ENCODE results near the gene TAF1B.
"Not testable (repeated sequence)": the region's sequence is repeated elsewhere in the genome, so short reads cannot be mapped to it uniquely, and the experiment has no call there.

TAF1B gene

DNA sequence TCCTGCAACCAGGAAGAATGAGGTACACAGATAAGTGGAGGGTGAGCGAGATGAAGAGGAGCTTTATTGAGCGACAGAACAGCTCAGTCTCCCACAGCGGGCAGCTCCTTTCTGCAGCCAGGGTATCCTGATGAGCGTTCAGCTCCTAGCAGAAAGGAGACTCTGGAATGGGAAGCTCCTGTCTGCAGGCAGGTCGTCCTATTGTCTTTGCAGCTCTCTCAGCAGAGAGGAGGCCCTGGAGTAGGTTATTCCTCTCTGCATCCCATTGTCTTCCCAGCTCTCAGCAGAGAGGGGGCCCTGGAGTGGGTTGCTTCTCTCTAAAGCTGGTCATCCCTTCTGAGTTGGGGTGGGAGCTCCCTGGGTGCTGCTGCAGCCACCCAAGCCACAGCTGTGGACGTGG lies 41.2 kb downstream of the TAF1B start:
- DNase-seq (ENCODE audit: low read depth in 2 of 2) = no peak

GRCh38 chr2:9885036-9885684 lies 41.9 kb downstream of the TAF1B start:
- no peak for DNase-seq (ENCODE audit: low read depth in 2 of 2)

- no peak for DNase-seq (ENCODE audit: low read depth in 2 of 2)
Measured at GRCh38 chr2:9887513-9887912, 44.2 kb downstream of the TAF1B start.

DNA sequence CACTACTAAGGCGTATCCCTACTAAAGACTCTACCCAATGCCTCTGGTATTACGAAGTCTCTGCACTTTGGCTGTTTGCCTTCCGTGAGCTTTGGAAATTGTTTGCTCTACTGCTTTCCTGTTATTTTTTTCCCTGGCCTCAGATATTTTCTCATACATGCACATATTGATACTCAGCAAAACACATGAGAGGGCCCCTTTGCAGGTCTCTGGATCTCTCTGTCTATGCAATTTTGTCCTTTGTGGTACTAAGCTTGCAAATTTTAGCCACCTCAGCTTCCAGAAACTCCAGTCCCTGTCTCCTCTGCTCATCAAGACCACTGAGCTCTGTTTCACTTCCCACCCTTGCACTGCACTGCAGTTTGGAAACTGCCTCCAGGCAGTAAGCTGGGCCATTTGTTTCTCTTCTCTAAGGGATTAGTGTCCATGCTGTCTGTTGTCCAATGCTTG lies 46.6 kb downstream of the TAF1B start:
- DNase-seq (ENCODE audit: low read depth in 2 of 2) = no peak

DNA sequence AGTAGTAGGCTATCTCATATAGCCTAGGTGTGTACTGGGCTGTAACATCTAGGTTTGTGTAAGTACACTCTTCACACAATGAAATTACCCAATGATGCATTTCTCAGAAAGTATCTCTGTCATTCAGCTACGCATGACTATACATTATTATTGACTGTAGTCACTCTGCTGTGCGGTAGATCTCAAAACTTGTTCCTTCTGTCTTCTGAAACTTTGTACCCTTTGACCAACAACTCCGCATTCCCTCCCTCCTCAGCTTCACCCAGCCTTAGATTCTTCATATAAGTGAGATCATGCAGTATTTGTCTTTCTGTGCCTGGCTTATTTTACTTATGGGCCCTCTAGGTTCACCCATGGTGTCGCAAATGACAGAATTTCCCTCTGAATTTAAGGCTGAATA lies 49.0 kb downstream of the TAF1B start:
- no peak for DNase-seq (ENCODE audit: low read depth in 2 of 2)

DNA sequence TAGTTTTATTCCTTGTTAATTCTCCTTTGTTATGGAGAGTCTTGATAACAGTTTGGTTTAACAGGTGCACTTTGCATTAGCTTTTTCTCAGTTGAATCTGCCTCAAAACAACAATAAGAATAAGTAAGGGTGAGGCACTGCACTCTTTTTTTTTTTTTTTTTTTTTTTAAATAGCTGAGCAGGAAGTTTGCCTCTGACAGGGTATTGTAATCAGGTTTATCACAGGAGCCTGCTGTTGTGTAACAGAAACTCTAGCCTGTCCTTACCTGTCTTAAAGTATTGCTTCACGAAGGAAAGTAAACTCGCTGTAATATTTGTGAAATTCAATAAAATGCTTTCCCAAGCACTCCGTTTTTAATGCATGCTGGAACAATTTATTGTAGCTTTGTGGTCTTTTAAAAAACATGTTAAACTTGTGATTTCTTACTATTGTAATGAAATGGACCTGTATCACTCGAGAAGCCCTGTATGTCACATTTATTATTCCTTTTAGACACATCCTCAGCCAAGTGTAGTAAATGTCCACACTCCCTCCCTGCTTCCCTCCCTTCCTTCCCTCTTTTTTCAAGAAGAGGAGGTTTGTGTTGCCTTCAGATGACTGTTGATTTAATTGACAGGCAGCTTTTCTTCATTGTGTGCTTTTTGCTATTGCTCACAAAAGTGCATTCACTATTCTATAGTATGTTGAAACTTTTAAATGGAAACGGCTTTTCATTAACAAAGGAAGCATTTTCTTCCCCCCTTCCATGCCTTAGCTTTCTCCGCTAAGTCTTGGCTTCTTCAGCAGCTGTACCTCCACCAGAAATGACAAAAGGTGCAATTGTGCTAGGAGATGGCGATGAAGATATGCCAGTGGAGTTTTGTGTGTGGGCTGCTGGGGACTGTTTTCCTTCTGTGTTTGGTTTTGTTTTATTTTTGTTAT lies 52.7 kb downstream of the TAF1B start:
- no peak for DNase-seq (ENCODE audit: low read depth in 2 of 2)

- DNase-seq (ENCODE audit: low read depth in 2 of 2) = peak; percentile 21 to 71
Measured at GRCh38 chr2:9897331-9897737, 54.1 kb downstream of the TAF1B start.

GRCh38 chr2:9897846-9898245 lies 54.6 kb downstream of the TAF1B start:
- DNase-seq (ENCODE audit: low read depth in 2 of 2) = no peak

GRCh38 chr2:9905413-9905812 lies 62.1 kb downstream of the TAF1B start:
- no peak for DNase-seq (ENCODE audit: low read depth in 2 of 2)

DNA sequence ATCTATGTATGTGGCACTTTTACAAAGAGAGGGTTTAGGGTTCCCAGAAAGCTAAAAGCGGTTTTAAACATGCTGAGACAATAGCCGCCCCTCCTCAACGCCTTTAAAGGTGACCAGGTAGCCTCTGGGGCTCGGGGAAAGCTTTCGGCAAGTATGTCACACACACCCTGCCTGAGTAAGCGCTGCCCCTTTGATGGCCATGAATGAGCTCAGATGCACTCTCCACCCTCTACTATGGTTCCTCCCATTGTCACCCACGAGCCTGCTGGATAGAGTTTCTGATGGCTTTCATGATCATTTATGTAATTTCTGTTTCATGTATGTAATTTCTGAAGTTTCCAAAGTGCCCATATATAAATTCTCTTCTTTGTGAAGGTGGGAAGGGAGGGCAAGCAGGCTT lies 64.1 kb downstream of the TAF1B start:
- DNase-seq (ENCODE audit: low read depth in 2 of 2) = no peak

DNA sequence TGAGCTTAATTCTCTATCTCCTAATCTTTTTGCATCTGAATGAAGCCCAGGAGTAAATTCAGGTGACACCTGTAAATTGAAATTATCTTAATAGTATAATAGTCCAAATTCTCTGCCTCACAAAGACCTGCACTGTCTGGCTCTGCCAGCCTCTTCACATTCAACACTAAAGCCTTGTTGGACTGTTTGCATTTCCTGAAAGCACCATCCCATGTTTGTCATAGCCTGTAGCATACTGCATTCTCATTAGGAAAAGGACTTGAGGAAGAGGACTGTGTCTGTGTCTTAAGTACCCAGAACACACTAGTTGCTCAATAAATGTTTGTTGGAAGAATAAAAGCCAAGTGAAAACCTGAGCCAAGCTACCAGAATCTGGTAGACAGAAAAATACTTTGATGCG lies 65.4 kb downstream of the TAF1B start:
- DNase-seq (ENCODE audit: low read depth in 2 of 2) = no peak

GRCh38 chr2:9909106-9909505 lies 65.8 kb downstream of the TAF1B start:
- DNase-seq (ENCODE audit: low read depth in 2 of 2) = no peak

DNA sequence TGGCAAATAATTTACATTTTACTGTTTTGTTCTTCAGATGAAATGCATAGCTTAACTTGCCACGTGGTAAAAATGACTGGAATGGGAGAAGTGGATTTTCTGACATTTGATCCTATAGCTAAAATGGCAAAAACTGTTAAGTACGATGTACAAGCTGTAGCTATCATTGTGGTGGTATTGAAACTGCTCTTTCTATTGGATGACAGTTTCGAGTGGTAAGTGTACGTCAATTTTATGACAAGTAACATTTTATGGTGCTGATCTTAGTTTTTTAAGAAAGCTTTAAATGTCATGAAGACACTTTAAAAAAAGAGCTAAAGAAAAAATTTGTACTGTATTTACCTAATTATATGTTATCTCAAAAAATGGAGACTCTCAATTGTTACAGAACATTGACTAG lies 67.4 kb downstream of the TAF1B start:
- no peak for DNase-seq (ENCODE audit: low read depth in 2 of 2)

GRCh38 chr2:9912468-9912867 lies 69.2 kb downstream of the TAF1B start:
- no peak for DNase-seq (ENCODE audit: low read depth in 2 of 2)

- peak; percentile 27 to 50 for DNase-seq (ENCODE audit: low read depth in 2 of 2)
Measured at GRCh38 chr2:9914384-9915065, 71.3 kb downstream of the TAF1B start.

DNA sequence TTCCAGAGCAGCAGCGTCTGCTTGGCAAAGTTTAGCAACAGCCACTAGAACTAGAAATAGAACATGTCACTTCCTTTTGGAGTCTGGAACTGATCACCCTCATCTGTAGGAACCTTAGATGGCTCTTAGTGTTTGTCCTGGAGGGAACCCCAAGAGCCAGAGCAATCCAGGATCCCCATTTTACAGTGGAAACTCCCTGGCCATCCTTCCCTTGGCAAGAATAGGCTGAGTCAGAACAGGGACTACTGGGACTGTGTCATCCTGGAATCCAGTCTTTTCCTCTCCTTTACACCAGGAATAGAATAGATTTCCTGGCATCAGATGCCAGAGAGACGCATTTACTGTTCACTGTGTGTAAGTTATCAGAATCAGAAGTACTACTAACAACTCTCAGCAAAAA lies 75.0 kb downstream of the TAF1B start:
- DNase-seq (ENCODE audit: low read depth in 2 of 2) = no peak

- no peak for DNase-seq (ENCODE audit: low read depth in 2 of 2)
Measured at GRCh38 chr2:9919512-9919911, 76.2 kb downstream of the TAF1B start.

- not testable (repeated sequence) for DNase-seq (ENCODE audit: low read depth in 2 of 2)
Measured at GRCh38 chr2:9927020-9927419, 83.7 kb downstream of the TAF1B start.

GRCh38 chr2:9937258-9937657 lies 94.0 kb downstream of the TAF1B start:
- no peak for DNase-seq (ENCODE audit: low read depth in 2 of 2)

- DNase-seq (ENCODE audit: low read depth in 2 of 2) = no peak
Measured at GRCh38 chr2:9937968-9938367, 94.7 kb downstream of the TAF1B start.

DNA sequence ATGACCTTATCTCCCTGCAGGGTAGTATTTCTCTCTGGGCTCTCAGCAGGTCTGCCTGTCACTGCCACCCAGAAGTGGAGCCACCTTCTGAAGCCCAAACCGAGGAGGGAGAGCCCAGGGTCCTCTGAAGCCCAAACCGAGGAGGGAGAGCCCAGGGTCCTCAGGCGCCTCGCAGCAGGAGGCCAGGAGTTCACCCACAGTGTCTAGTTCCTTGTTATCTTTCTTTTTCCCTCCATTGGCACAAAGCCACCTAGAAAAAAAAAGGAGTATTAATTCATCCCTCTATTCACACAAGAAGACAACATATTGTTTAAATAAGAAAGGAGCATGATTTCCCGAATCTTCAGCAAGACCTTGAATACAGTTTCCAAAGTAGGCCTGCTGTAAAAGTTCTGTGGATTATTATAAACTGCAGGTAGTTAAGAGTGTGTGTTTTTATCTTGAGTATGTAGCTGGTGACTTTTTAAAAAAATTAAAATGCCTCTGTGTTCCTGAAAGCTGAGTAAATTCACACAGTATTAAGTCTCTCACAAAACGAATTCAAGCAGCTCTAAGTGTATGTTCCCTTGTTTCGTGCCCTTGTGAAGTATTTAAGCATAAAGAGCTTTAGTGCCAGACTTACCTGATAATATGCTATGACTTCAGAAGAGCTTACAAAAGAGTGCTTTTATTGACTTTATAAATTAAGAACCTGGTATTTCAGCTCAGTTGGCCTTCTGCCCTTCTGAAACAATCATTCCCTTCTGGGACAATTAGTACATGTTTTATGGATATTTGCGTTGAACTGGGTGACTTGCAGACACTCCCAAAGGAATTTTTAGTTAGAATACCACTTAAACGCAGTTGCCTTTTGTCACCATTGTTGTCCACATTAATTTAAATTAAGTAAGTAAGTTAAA lies 96.6 kb downstream of the TAF1B start:
- no peak for DNase-seq (ENCODE audit: low read depth in 2 of 2)
